GM18519 (cell line): ENCODE measurements around the gene DPP10.

Experiments used
- ATAC-seq: cut with Tn5 transposase; IDR thresholded peaks from one replicate; pipeline ENCODE4 v1.9.1; 2021; ENCODE audit warnings: mild to moderate bottlenecking, moderate library complexity; ENCODE audit not compliant: unreplicated experiment, low FRiP score

DPP10 gene

GRCh38 chr2:115782286-115782685 lies 1339.8 kb downstream of the DPP10 start:
- no peak for ATAC-seq

GRCh38 chr2:115796078-115796477 lies 1353.6 kb downstream of the DPP10 start:
- ATAC-seq, result no peak

GRCh38 chr2:115807276-115807675 lies 1364.8 kb downstream of the DPP10 start:
- ATAC-seq, result no peak

- ATAC-seq, result no peak
These were observed 1383.5 kb downstream of the DPP10 start for GRCh38 chr2:115825912-115826311.

- ATAC-seq, result no peak
These were observed 1390.8 kb downstream of the DPP10 start for GRCh38 chr2:115833196-115833595.

GRCh38 chr2:115838539-115838938 lies 1396.1 kb downstream of the DPP10 start:
- no peak for ATAC-seq

- no peak for ATAC-seq
These were observed 1399.9 kb downstream of the DPP10 start for GRCh38 chr2:115842306-115842705.

- ATAC-seq, result no peak
These were observed 1405.8 kb downstream of the DPP10 start for GRCh38 chr2:115848192-115848591.

- no peak for ATAC-seq
These were observed 1424.6 kb downstream of the DPP10 start for GRCh38 chr2:115867024-115867423.

- ATAC-seq, result no peak
These were observed 1432.0 kb downstream of the DPP10 start for GRCh38 chr2:115874427-115874826.

- ATAC-seq, result no peak
These were observed 1438.1 kb downstream of the DPP10 start for GRCh38 chr2:115880558-115880957.

GRCh38 chr2:115887209-115887776 lies 1444.9 kb downstream of the DPP10 start:
- ATAC-seq, result no peak
